IMR-90 (cell line): ENCODE measurements around the gene TP73. TPM values are rescaled to one million over a fixed set of nuclear protein-coding genes. Genes with fewer than 3 reads are reported as not detected.

Source experiments
- ATAC-seq: fragments of 200-7000 bp; cut with Tn5 transposase; 2 replicates; pipeline ENCODE4 v1.9.1; 2020; ENCODE audit warnings: low read depth, mild to moderate bottlenecking, moderate library complexity
- BruUV-seq: library from RNA; stranded (reverse); fragments of 400-500 nt; replicated peaks from 2 replicates; lab custom pipeline; 2021; lab: Mats Ljungman, UMichigan
- CTCF ChIA-PET: fragments of 300-600 bp; formaldehyde crosslinking; extraction: SDS; loops from one replicate; lab custom pipeline; 2021; ENCODE audit warnings: antibody characterized with exemption; lab: Yijun Ruan, JAX
- POLR2A ChIA-PET: fragments of 300-600 bp; sonication (Branson Sonifier 250); formaldehyde crosslinking; loops from one replicate; lab custom pipeline; 2022; ENCODE audit warnings: antibody characterized with exemption; ENCODE audit not compliant: unreplicated experiment; lab: Charles Lee
- DNase-seq: peaks from one replicate; pipeline ENCODE4 v3.0.0; 2013
- H2AFZ ChIP-seq: replicated peaks from 2 replicates; pipeline ENCODE3; 2013; ENCODE audit warnings: low read length, mild to moderate bottlenecking; ENCODE audit not compliant: poor library complexity
- H2AK5ac ChIP-seq: 2 replicates; pipeline ENCODE4 v1.6.1; 2013; ENCODE audit warnings: low read depth, low read length, inconsistent platforms
- H2AK9ac ChIP-seq: replicated peaks from 2 replicates; pipeline ENCODE3; 2013; ENCODE audit warnings: mild to moderate bottlenecking, low read depth, low read length, moderate library complexity; ENCODE audit not compliant: poor library complexity
- H2BK120ac ChIP-seq: 2 replicates; pipeline ENCODE4 v1.6.1; 2013; ENCODE audit warnings: low read depth, low read length, inconsistent platforms
- H2BK15ac ChIP-seq: 3 replicates; pipeline ENCODE4 v1.6.1; 2013; ENCODE audit warnings: low read depth, low read length, inconsistent platforms
- H2BK20ac ChIP-seq: 2 replicates; pipeline ENCODE4 v1.6.1; 2013; ENCODE audit warnings: low read depth, mild to moderate bottlenecking, inconsistent platforms, low read length, moderate library complexity
- H2BK5ac ChIP-seq: 2 replicates; pipeline ENCODE4 v1.6.1; 2013; ENCODE audit warnings: mild to moderate bottlenecking, low read depth, low read length, inconsistent platforms; ENCODE audit not compliant: poor library complexity, severe bottlenecking
- H3K14ac ChIP-seq: replicated peaks from 2 replicates; pipeline ENCODE4 v1.6.1; 2013; ENCODE audit warnings: low read depth, low read length, inconsistent platforms
- H3K18ac ChIP-seq: 2 replicates; pipeline ENCODE4 v1.6.1; 2013; ENCODE audit warnings: low read depth, low read length, control low read depth
- H3K23ac ChIP-seq: 2 replicates; pipeline ENCODE4 v1.6.1; 2013; ENCODE audit warnings: low read depth, low read length, inconsistent platforms
- H3K27ac ChIP-seq: 2 replicates; pipeline ENCODE4 v1.5.1; 2013; ENCODE audit warnings: mild to moderate bottlenecking, control low read depth, low read length; ENCODE audit not compliant: insufficient read depth
- H3K27me3 ChIP-seq: 2 replicates; pipeline ENCODE4 v1.6.1; 2013; ENCODE audit warnings: low read length; ENCODE audit not compliant: control insufficient read depth, insufficient read depth
- H3K36me3 ChIP-seq: 2 replicates; pipeline ENCODE4 v1.6.1; 2013; ENCODE audit warnings: low read length, mixed read lengths; ENCODE audit not compliant: control insufficient read depth, insufficient read depth
- H3K4ac ChIP-seq: 2 replicates; pipeline ENCODE4 v1.6.1; 2013; ENCODE audit warnings: low read depth, low read length, inconsistent platforms
- H3K4me1 ChIP-seq: 2 replicates; pipeline ENCODE4 v1.6.1; 2013; ENCODE audit warnings: low read length, mixed read lengths; ENCODE audit not compliant: control insufficient read depth, insufficient read depth
- H3K4me2 ChIP-seq: 2 replicates; pipeline ENCODE4 v1.6.1; 2013; ENCODE audit warnings: low read depth, mild to moderate bottlenecking, control low read depth, low read length, moderate library complexity
- H3K4me3 ChIP-seq: 2 replicates; pipeline ENCODE4 v1.5.1; 2013; ENCODE audit warnings: low read depth, mild to moderate bottlenecking, control low read depth, low read length, moderate library complexity; ENCODE audit not compliant: insufficient read depth
- H3K56ac ChIP-seq: 2 replicates; pipeline ENCODE4 v1.6.1; 2013; ENCODE audit warnings: low read length, inconsistent platforms; ENCODE audit not compliant: insufficient read depth; ENCODE audit errors: extremely low read depth
- H3K79me1 ChIP-seq, 2 experiments: 2 replicates each; pipeline ENCODE4 v1.6.1; 2013; ENCODE audit warnings: low read length in 2 of 2, inconsistent platforms in 1 of 2, low read depth in 1 of 2
- H3K9ac ChIP-seq: 2 replicates; pipeline ENCODE4 v1.6.1; 2013; ENCODE audit warnings: low read depth, low read length, control low read depth
- H3K9me1 ChIP-seq: 2 replicates; pipeline ENCODE4 v1.6.1; 2013; ENCODE audit warnings: low read length, inconsistent platforms; ENCODE audit not compliant: insufficient read depth
- H3K9me3 ChIP-seq: 2 replicates; pipeline ENCODE4 v1.6.1; 2013; ENCODE audit warnings: low read length; ENCODE audit not compliant: control insufficient read depth, insufficient read depth
- H4K20me1 ChIP-seq: 2 replicates; pipeline ENCODE4 v1.6.1; 2013; ENCODE audit warnings: low read length, inconsistent platforms; ENCODE audit not compliant: insufficient read depth
- H4K5ac ChIP-seq: 2 replicates; pipeline ENCODE4 v1.6.1; 2013; ENCODE audit warnings: mild to moderate bottlenecking, low read depth, low read length, control low read depth
- H4K8ac ChIP-seq, 2 experiments: 2 replicates each; pipeline ENCODE4 v1.6.1; 2013; ENCODE audit warnings: low read depth in 2 of 2, low read length in 2 of 2, control low read depth in 1 of 2, inconsistent platforms in 1 of 2
- H4K91ac ChIP-seq: 2 replicates; pipeline ENCODE4 v1.6.1; 2013; ENCODE audit warnings: low read depth, low read length, inconsistent platforms; ENCODE audit not compliant: insufficient read depth
- CEBPB ChIP-seq: IDR thresholded peaks from 2 replicates; pipeline ENCODE4 v1.6.1; 2012; ENCODE audit warnings: low read depth, low read length, improper control_type of control experiment
- CTCF ChIP-seq: conservative IDR thresholded peaks from 2 replicates; pipeline ENCODE4 v1.5.1; 2012; ENCODE audit warnings: mild to moderate bottlenecking, low read depth, low read length, improper control_type of control experiment
- MXI1 ChIP-seq: IDR thresholded peaks from 2 replicates; pipeline ENCODE4 v1.6.1; 2012; ENCODE audit warnings: low read depth, mild to moderate bottlenecking, low read length, moderate library complexity, borderline replicate concordance
- NFE2L2 ChIP-seq: fragments of 150-350 bp; IDR thresholded peaks from 2 replicates; pipeline ENCODE4 v1.6.1; 2016; ENCODE audit warnings: low read depth, mild to moderate bottlenecking, low read length
- RAD21 ChIP-seq: IDR thresholded peaks from 2 replicates; pipeline ENCODE4 v1.6.1; 2012; ENCODE audit warnings: low read length, improper control_type of control experiment
- RCOR1 ChIP-seq: IDR thresholded peaks from 2 replicates; pipeline ENCODE4 v1.6.1; 2012; ENCODE audit warnings: mild to moderate bottlenecking, low read length, improper control_type of control experiment; ENCODE audit not compliant: insufficient replicate concordance
- SMC3 ChIP-seq: fragments of 150-350 bp; IDR thresholded peaks from 2 replicates; pipeline ENCODE4 v1.6.1; 2016; ENCODE audit warnings: low read depth, mild to moderate bottlenecking, antibody characterized with exemption, low read length, moderate library complexity
- WGBS, 2 experiments: methylation state at CpG; one replicate each; pipeline versions ENCODE4 v1.1.5 to v1.1.7; 2013; ENCODE audit warnings: missing lambda C conversion rate in 2 of 2; ENCODE audit not compliant: insufficient read length in 1 of 2; ENCODE audit errors: extremely low coverage in 2 of 2; 5-methylcytosine and 5-hydroxymethylcytosine counted together
- dilution Hi-C: fragments of 300-500 bp; cut with HindIII; formaldehyde crosslinking; loops from one replicate; pipeline ENCODE4 v1.14.3; 2018; ENCODE audit warnings: low sequenced_read_pairs; ENCODE audit not compliant: unreplicated experiment
- in situ Hi-C: fragments of 300-500 bp; cut with MboI; formaldehyde crosslinking; loops from 3 replicates; pipeline ENCODE4 v1.14.3; 2019; ENCODE audit warnings: low sequenced_read_pairs, inconsistent platforms, mixed read lengths
- intact Hi-C: fragments of 100-400 bp; cut with micrococcal nuclease; formaldehyde crosslinking; loops from 2 replicates; pipeline ENCODE4 v1.10.0; 2022
- polyA plus RNA-seq, 3 experiments: library from polyadenylated mRNA; depleted of rRNA; stranded (reverse); fragments of >200 nt; gene quantifications; 2 replicates each; pipeline ENCODE4 v1.2.3, GENCODE V29; 2012; ENCODE audit warnings: low replicate concordance in 1 of 3
- total RNA-seq: library from RNA; depleted of rRNA; stranded (reverse); fragments of >200 nt; gene quantifications from 2 replicates; pipeline ENCODE4 v1.2.3, GENCODE V29; 2012

The TP73 gene
- total and polyA plus RNA-seq, 2 of the 4 experiments (the other 2 are of a cell fraction), result not detected

GRCh38 chr1:3740042-3740441 is 87.7 kb downstream of the TP73 start:
- ATAC-seq, result no peak
- Histone ChIP-seq H2AFZ (no peak overlapping the region), H3K18ac (no peak overlapping the region), H4K8ac (no peak overlapping the region), H3K36me3 (peaks cover 48% of the 10 kb centered on the region), H2BK5ac (no peak overlapping the region), H3K9ac (no peak overlapping the region), H3K9me1 (0 out of 2 replicates have a peak, but pooled peaks cover 4% of the 10 kb centered on the region), H3K23ac (no peak overlapping the region), H3K9me3 (no peaks in the 10 kb centered on the region), H3K4ac (no peak overlapping the region), H3K14ac (no peak overlapping the region), H3K79me1 (peaks cover 0 to 7% of the 10 kb centered on the region in 2 experiments; a peak in 1 of 4 replicates), H4K5ac (no peak overlapping the region), H2BK120ac (no peak overlapping the region), H3K4me3 (no peak overlapping the region), H3K4me1 (no peaks in the 10 kb centered on the region; the same call in 1 of the 2 replicates), H3K27ac (no peak overlapping the region), H4K91ac (no peak overlapping the region), H3K56ac (no peak overlapping the region), H3K4me2 (no peak overlapping the region), H2BK15ac (no peak overlapping the region), H4K20me1 (no peaks in the 10 kb centered on the region; the same call in 1 of the 2 replicates), H2AK9ac (no peak overlapping the region), H3K27me3 (no peaks in the 10 kb centered on the region), H2AK5ac (no peak overlapping the region), H2BK20ac (no peak overlapping the region)
- WGBS, 2 experiments, result 70% methylated on average over 5 of the region's 9 CpGs; no CpG with 5 or more reads in 1 of the 2 experiments
- no peak for DNase-seq
- in situ Hi-C loops, result no loop called here
- no TSS peak for BruUV-seq
- TF ChIP-seq NFE2L2 (no peak), MXI1 (no peak), CEBPB (no peak), RAD21 (no peak), RCOR1 (no peak), CTCF (no peak), SMC3 (no peak)
- ChIA-PET POLR2A (no interaction called here), CTCF (no interaction called here)
- dilution Hi-C loops, result no loop called here
- intact Hi-C loops, result no loop called here
